ENCODE results near the gene RTTN. TPM values are rescaled to one million over a fixed set of nuclear protein-coding genes. Genes with fewer than 3 reads are reported as not detected.
"Not testable (repeated sequence)": the region's sequence is repeated elsewhere in the genome, so short reads cannot be mapped to it uniquely, and the experiment has no call there.

RTTN gene, protein sequence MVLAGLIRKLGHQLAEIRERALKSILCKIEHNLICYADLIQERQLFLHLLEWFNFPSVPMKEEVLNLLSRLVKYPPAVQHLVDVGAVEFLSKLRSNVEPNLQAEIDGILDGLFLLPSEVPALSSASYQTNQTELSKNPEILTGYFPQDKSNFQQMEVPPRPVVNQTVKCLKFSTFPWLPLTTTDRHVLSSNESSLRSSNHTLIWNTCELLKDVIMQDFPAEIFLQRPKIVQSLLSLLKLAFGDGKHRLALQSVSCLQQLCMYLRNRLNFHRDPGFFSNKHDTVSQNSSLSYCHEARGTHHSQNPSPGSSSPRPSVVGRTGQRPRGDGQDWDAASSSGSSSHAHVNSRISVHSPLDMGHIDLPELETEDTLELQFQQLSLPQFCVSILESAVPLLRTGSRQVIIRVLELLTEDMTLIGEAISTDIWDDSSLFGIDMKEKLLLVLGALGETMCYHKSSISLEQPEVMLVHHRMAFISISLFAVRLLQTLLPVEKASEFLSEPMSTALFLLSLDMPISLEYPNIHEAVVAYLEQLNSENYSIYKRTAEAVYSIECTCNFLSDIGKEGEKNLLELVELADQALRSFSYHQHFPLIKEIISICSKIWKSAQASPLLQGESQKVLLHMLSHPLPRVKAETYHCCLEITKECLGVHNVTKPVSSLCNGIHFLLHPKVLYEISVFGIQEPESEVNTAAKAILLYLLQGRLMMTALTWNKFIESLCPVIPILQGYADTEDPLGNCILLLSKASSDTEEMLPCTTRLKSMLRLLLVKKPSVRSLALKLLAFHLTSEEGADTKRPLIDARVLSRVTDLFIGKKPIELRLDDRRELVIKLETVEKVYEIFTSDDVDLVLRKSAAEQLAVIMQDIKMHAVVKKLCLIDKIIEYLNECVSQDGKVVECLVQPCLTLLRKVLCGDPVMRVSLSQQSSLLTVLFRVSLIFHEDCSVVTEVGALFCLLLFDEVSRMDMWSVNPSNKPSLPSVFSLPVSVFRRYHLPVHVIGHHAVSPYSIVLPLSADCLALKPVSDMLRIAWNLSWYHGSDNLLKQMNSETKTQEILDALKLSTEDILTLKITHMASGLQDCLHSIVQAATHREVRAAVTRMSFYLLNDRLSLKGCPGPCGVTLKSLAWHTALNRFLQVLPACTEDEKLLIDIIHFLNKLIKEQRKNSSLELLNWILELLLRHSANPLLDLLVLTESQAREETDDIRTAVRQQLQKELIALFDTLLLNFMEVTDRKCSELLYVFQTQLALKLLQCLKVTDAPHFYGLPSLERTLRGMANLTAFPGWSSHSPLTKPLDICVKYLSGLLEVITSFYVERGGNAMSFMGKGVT (N-terminal part only)
- total RNA-seq = 12.3 TPM
- polyA plus RNA-seq (ENCODE audit: insufficient read depth, low read depth, low replicate concordance) = 6.3 TPM
- long read RNA-seq, donor 1 = 0 reads
- long read RNA-seq, donor 2 = 0 reads
- long read RNA-seq, donor 3 = 0 reads
- long read RNA-seq, donor 4 = 0 reads
- long read RNA-seq, donor 5 = 0 reads
- long read RNA-seq, donor 6 = 0 reads
- long read RNA-seq, donor 7, partial matches to known transcripts = 0 of 1 reads
- long read RNA-seq, donor 7, other reads (novel, unspliced or antisense) = 1 of 1 reads
- long read RNA-seq, donor 8 = 0 reads
- long read RNA-seq, donor 9 = 0 reads
- long read RNA-seq, donor 10 = 0 reads

DNA sequence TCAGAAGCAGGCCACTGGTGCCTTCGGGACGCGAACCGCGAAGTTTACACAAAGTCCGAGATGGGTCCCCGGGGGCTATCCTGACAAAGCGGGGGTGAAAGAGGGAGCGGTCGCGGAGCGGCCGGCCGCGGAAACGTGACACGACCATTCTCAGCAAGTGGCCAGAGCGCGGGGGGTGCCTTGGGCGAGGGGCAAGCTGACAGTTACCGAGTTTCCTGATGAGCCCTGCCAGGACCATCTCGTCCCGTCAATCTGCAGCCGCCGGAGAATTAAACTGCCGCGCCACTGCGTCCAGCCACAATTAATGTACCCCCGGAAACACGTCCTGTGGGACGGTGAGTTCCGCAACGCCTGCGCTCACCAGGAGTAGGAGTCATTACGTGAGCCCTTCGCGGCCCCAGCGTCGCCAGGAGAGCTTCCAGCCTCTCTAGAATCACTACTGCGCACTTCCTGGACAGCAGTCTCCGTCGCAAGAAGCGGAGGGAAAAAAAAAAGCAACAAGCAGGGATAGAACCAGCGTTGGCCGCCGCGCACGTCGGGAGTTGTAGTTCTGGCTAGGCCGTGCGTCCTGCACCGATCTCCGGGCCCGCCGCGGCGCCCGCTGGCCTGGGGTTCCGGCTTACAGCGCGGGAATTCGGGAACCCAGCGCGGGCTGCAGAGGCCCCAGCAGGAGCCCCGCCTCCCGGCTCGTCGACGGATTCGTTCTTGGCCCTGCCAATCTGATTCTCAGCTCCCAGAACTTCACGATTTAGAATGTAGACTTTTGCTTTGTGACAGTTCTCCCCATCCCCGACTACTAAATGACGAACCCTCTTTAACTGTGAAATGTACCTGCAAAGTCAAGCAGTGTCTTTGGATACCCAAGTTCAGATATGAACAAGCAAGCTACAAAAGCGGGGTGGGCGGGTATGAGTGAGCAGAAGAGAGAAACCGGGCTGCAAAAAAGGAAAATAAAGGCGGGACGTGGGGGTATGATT, at the start of gene RTTN:
Gene RTTN (minus strand): TSS at position 267 of the 977 bp plus-strand sequence. CDS start 29 bp downstream, at position 238.
- FAIRE-seq (no peak), DNase-seq (peak; percentile 96 to 98 (median 97))
- intact Hi-C loops (cut with DNase I) = no loop called here
- Histone ChIP-seq H3K36me3 (ENCODE audit: control insufficient read depth in 2 of 3, insufficient read depth in 3 of 3, low read length in 3 of 3) (no peaks in the 10 kb centered on the region), H3K4me1 (ENCODE audit: control insufficient read depth in 2 of 3, insufficient read depth in 2 of 3, low read depth in 1 of 3, low read length in 3 of 3) (peaks cover 0 to 6% (median 5%) of the 10 kb centered on the region in 3 donors), H3K4me3 (ENCODE audit: low read length in 3 of 3) (peak within 1 kb of the TSS; percentile 87 to 97 (median 96)), H3K9ac (ENCODE audit: low read length in 3 of 3) (peak within 1 kb of the TSS; percentile 83 to 96 (median 94)), H3K9me3 (ENCODE audit: control insufficient read depth in 2 of 3, insufficient read depth in 1 of 3, low read length in 3 of 3) (no peaks in the 10 kb centered on the region), H3K27ac (ENCODE audit: low read depth in 2 of 2, low read length in 2 of 2) (peak within 1 kb of the TSS; percentile 98 to 99), H3K27me3 (ENCODE audit: control insufficient read depth, insufficient read depth, low read length) (no peaks in the 10 kb centered on the region)
- TF ChIP-seq, protein P1, sequence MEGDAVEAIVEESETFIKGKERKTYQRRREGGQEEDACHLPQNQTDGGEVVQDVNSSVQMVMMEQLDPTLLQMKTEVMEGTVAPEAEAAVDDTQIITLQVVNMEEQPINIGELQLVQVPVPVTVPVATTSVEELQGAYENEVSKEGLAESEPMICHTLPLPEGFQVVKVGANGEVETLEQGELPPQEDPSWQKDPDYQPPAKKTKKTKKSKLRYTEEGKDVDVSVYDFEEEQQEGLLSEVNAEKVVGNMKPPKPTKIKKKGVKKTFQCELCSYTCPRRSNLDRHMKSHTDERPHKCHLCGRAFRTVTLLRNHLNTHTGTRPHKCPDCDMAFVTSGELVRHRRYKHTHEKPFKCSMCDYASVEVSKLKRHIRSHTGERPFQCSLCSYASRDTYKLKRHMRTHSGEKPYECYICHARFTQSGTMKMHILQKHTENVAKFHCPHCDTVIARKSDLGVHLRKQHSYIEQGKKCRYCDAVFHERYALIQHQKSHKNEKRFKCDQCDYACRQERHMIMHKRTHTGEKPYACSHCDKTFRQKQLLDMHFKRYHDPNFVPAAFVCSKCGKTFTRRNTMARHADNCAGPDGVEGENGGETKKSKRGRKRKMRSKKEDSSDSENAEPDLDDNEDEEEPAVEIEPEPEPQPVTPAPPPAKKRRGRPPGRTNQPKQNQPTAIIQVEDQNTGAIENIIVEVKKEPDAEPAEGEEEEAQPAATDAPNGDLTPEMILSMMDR (IDR thresholded peaks at IDR 0.05; ENCODE audit: borderline replicate concordance, extremely low read depth, insufficient read depth) = no peak

DNA sequence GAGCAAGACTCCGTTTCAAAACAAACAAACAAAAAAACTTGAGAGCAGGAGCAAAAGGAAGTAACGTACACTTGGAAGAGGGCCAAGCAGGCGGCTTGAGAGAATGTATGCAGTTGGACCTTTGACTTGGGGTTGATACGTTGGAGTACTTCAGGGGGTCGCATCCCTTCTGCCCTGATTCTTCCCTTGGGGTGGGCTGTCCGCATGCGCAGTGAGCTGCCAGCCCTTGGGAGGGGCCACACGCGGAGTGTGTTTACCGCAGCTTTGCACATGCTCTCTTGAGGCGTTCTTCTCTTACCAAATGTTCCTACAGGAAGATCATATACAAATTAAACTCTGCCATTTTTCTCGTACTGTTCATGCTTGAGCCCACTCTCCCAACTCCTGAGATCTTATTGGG, 45.3 kb upstream of the RTTN start:
- Histone ChIP-seq H3K4me1 (ENCODE audit: control insufficient read depth in 2 of 3, insufficient read depth in 2 of 3, low read depth in 1 of 3, low read length in 3 of 3) (no peaks in the 10 kb centered on the region), H3K27me3 (ENCODE audit: control insufficient read depth, insufficient read depth, low read length) (no peaks in the 10 kb centered on the region), H3K4me3 (ENCODE audit: low read length in 3 of 3) (no peak overlapping the region), H3K9me3 (ENCODE audit: control insufficient read depth in 2 of 3, insufficient read depth in 1 of 3, low read length in 3 of 3) (no peaks in the 10 kb centered on the region), H3K27ac (ENCODE audit: low read depth in 2 of 2, low read length in 2 of 2) (no peak overlapping the region), H3K36me3 (ENCODE audit: control insufficient read depth in 2 of 3, insufficient read depth in 3 of 3, low read length in 3 of 3) (no peaks in the 10 kb centered on the region), H3K9ac (ENCODE audit: low read length in 3 of 3) (no peak overlapping the region)
- TF ChIP-seq, protein P1 (IDR thresholded peaks at IDR 0.05; ENCODE audit: borderline replicate concordance, extremely low read depth, insufficient read depth) = no peak
- DNase-seq (no peak), FAIRE-seq (no peak)
- intact Hi-C loops (cut with DNase I) = no loop called here

DNA sequence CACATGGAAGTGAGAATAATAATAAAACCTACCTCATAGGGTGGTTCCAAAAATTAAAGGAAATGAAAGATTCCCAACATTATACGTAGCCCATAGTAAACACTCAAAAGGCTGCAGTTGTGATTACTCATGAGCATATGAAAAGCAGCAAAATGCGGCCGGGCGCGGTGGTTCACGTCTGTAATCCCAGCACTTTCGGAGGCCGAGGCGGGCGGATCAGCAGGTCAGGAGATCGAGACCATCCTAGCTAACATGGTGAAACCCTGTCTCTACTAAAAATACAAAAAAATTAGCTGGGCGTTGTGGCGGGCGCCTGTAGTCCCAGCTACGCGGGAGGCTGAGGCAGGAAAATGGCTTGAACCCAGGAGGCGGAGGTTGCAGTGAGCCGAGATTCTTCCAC, 44.4 kb upstream of the RTTN start:
- H3K27me3 ChIP-seq (ENCODE audit: control insufficient read depth, insufficient read depth, low read length); DNase-seq; H3K9ac ChIP-seq (ENCODE audit: low read length in 3 of 3); H3K4me3 ChIP-seq (ENCODE audit: low read length in 3 of 3); FAIRE-seq; intact Hi-C loops (cut with DNase I); H3K4me1 ChIP-seq (ENCODE audit: control insufficient read depth in 2 of 3, insufficient read depth in 2 of 3, low read depth in 1 of 3, low read length in 3 of 3); H3K36me3 ChIP-seq (ENCODE audit: control insufficient read depth in 2 of 3, insufficient read depth in 3 of 3, low read length in 3 of 3); H3K9me3 ChIP-seq (ENCODE audit: control insufficient read depth in 2 of 3, insufficient read depth in 1 of 3, low read length in 3 of 3); H3K27ac ChIP-seq (ENCODE audit: low read depth in 2 of 2, low read length in 2 of 2): not testable (repeated sequence)

All from kidney (tissue), 22 donors.